ENCODE data around the gene VSTM2B. TPM values are rescaled to one million over a fixed set of nuclear protein-coding genes. Genes with fewer than 3 reads are reported as not detected.

VSTM2B gene
- total and polyA plus RNA-seq, 2 of the 13 experiments (the other 11 are each of a cell fraction or from before 2014, with no cell fraction given) = not detected

GRCh38 chr19:29484876-29485275, 40.9 kb upstream of the VSTM2B start:
- ATAC-seq = no peak
- TF ChIP-seq GFI1 (CRISPR knock-in tag; IDR thresholded peaks at IDR 0.05; ENCODE audit: borderline replicate concordance) (no peak), ZSCAN29 (CRISPR knock-in tag; conservative IDR thresholded peaks at IDR 0.05) (no peak), SIX1 (CRISPR knock-in tag; IDR thresholded peaks at IDR 0.05; ENCODE audit: borderline replicate concordance) (no peak), ZSCAN30 (CRISPR knock-in tag; IDR thresholded peaks at IDR 0.05) (no peak), ATF7 (IDR thresholded peaks at IDR 0.05) (no peak), ATF7 (CRISPR knock-in tag; IDR thresholded peaks at IDR 0.05) (no peak), NR3C1 (CRISPR knock-in tag; IDR thresholded peaks at IDR 0.05) (no peak), BRD4 (CRISPR knock-in tag; IDR thresholded peaks at IDR 0.05) (no peak), REPIN1 (CRISPR knock-in tag; IDR thresholded peaks at IDR 0.05; ENCODE audit: borderline replicate concordance, low read depth) (no peak), SMAD3 (CRISPR knock-in tag; IDR thresholded peaks at IDR 0.05) (no peak), ZNF770 (CRISPR knock-in tag; IDR thresholded peaks at IDR 0.05) (no peak), AKAP8 (CRISPR knock-in tag; IDR thresholded peaks at IDR 0.05) (no peak)
- TF ChIP-seq, protein P1, sequence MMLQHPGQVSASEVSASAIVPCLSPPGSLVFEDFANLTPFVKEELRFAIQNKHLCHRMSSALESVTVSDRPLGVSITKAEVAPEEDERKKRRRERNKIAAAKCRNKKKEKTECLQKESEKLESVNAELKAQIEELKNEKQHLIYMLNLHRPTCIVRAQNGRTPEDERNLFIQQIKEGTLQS (CRISPR knock-in tag; IDR thresholded peaks at IDR 0.05) = no peak
- TF ChIP-seq, protein P2, sequence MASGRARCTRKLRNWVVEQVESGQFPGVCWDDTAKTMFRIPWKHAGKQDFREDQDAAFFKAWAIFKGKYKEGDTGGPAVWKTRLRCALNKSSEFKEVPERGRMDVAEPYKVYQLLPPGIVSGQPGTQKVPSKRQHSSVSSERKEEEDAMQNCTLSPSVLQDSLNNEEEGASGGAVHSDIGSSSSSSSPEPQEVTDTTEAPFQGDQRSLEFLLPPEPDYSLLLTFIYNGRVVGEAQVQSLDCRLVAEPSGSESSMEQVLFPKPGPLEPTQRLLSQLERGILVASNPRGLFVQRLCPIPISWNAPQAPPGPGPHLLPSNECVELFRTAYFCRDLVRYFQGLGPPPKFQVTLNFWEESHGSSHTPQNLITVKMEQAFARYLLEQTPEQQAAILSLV (CRISPR knock-in tag; IDR thresholded peaks at IDR 0.05; ENCODE audit: borderline replicate concordance) = no peak
- TF ChIP-seq, protein P3, sequence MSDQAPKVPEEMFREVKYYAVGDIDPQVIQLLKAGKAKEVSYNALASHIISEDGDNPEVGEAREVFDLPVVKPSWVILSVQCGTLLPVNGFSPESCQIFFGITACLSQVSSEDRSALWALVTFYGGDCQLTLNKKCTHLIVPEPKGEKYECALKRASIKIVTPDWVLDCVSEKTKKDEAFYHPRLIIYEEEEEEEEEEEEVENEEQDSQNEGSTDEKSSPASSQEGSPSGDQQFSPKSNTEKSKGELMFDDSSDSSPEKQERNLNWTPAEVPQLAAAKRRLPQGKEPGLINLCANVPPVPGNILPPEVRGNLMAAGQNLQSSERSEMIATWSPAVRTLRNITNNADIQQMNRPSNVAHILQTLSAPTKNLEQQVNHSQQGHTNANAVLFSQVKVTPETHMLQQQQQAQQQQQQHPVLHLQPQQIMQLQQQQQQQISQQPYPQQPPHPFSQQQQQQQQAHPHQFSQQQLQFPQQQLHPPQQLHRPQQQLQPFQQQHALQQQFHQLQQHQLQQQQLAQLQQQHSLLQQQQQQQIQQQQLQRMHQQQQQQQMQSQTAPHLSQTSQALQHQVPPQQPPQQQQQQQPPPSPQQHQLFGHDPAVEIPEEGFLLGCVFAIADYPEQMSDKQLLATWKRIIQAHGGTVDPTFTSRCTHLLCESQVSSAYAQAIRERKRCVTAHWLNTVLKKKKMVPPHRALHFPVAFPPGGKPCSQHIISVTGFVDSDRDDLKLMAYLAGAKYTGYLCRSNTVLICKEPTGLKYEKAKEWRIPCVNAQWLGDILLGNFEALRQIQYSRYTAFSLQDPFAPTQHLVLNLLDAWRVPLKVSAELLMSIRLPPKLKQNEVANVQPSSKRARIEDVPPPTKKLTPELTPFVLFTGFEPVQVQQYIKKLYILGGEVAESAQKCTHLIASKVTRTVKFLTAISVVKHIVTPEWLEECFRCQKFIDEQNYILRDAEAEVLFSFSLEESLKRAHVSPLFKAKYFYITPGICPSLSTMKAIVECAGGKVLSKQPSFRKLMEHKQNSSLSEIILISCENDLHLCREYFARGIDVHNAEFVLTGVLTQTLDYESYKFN (CRISPR knock-in tag; conservative IDR thresholded peaks at IDR 0.05) = no peak
- TF ChIP-seq, protein P4, sequence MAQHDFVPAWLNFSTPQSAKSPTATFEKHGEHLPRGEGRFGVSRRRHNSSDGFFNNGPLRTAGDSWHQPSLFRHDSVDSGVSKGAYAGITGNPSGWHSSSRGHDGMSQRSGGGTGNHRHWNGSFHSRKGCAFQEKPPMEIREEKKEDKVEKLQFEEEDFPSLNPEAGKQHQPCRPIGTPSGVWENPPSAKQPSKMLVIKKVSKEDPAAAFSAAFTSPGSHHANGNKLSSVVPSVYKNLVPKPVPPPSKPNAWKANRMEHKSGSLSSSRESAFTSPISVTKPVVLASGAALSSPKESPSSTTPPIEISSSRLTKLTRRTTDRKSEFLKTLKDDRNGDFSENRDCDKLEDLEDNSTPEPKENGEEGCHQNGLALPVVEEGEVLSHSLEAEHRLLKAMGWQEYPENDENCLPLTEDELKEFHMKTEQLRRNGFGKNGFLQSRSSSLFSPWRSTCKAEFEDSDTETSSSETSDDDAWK (CRISPR knock-in tag; IDR thresholded peaks at IDR 0.05) = no peak

More at GRCh38 chr19:29484876-29485275, 40.9 kb upstream of the VSTM2B start:
- H3K27me3 ChIP-seq (ENCODE audit: control insufficient read depth in 1 of 2, insufficient read depth in 2 of 2, low read length in 2 of 2) = peaks cover 0 to 10% of the 10 kb centered on the region in 2 experiments; a peak in 2 of 5 replicates
- no peak overlapping the region for H3K4me3 ChIP-seq (replicated peaks in 1 of 3; ENCODE audit: insufficient read depth in 1 of 3, low read depth in 2 of 3, low read length in 3 of 3)
- H3K79me2 ChIP-seq (ENCODE audit: insufficient read depth, low read length) = no peaks in the 10 kb centered on the region
- in situ Hi-C loops (cut with HindIII; ENCODE audit: extremely low pct_ligation_motif_present, low pct_unique_long_range_greater_than_20kb) = no loop called here
- ChIA-PET POLR2A (no interaction called here), CTCF (ENCODE audit: low intra/inter-chr PET ratio, low total read pairs) (no interaction called here)
- H3K9ac ChIP-seq (ENCODE audit: insufficient read depth, low read depth, low read length) = no peak overlapping the region
- WGBS (ENCODE audit: low lambda C conversion rate) = 28% methylated on average over 6 of the region's 6 CpGs
- H3K4me1 ChIP-seq (ENCODE audit: insufficient read depth, low read length) = no peaks in the 10 kb centered on the region
- no peaks in the 10 kb centered on the region for H3K36me3 ChIP-seq (replicated peaks in 1 of 2; ENCODE audit: control insufficient read depth in 1 of 2, insufficient read depth in 2 of 2, low read length in 2 of 2)
- FAIRE-seq (no peak), DNase-seq (ENCODE audit: low spot score) (no peak)
- H4K20me1 ChIP-seq (ENCODE audit: insufficient read depth, low read length) = no peaks in the 10 kb centered on the region
- no peak overlapping the region for H3K4me2 ChIP-seq (ENCODE audit: low read depth, low read length)
- no peak overlapping the region for H2AFZ ChIP-seq (ENCODE audit: low read length)
- intact Hi-C loops (cut with micrococcal nuclease; ENCODE audit: unreplicated experiment) = no loop called here
- no TSS peak for BruUV-seq (replicated peaks)
- H3K27ac ChIP-seq (ENCODE audit: extremely low read length, insufficient read depth, low read length) = no peak overlapping the region
- no peaks in the 10 kb centered on the region for H3K9me3 ChIP-seq (ENCODE audit: low read length)
